OCI-LY1 (cell line): Measurements from ENCODE around the gene TMEM208.

Source experiments
- H2AFZ ChIP-seq: fragments of 200-600 bp; sonication (generic), shearing (Covaris generic); 2 replicates; pipeline ENCODE4 v1.6.0; 2014; ENCODE audit warnings: antibody characterized with exemption, mild to moderate bottlenecking, low read length
- H3F3A ChIP-seq: fragments of 200-600 bp; sonication (generic), shearing (Covaris generic); 2 replicates; pipeline ENCODE4 v1.6.0; 2014; ENCODE audit warnings: mild to moderate bottlenecking, antibody characterized with exemption, low read length, moderate library complexity; ENCODE audit not compliant: insufficient read depth
- H3K27ac ChIP-seq: fragments of 200-600 bp; sonication (generic); 2 replicates; pipeline ENCODE4 v1.5.1; 2014; ENCODE audit warnings: low read length, mixed run types, mild to moderate bottlenecking, low read depth; ENCODE audit not compliant: poor library complexity, severe bottlenecking
- H3K27me3 ChIP-seq: fragments of 200-600 bp; sonication (generic); 2 replicates; pipeline ENCODE4 v1.6.0; 2014; ENCODE audit warnings: antibody characterized with exemption, mild to moderate bottlenecking, low read length, moderate library complexity; ENCODE audit not compliant: insufficient read depth
- H3K36me3 ChIP-seq: fragments of 200-600 bp; sonication (generic); 2 replicates; pipeline ENCODE4 v1.6.1; 2014; ENCODE audit warnings: mild to moderate bottlenecking, antibody characterized with exemption, low read length, moderate library complexity, mixed read lengths; ENCODE audit not compliant: insufficient read depth
- H3K4me1 ChIP-seq: fragments of 200-600 bp; sonication (generic); 2 replicates; pipeline ENCODE4 v1.5.1; 2014; ENCODE audit warnings: mild to moderate bottlenecking, low read length, moderate library complexity; ENCODE audit not compliant: insufficient read depth, severe bottlenecking
- H3K4me2 ChIP-seq: fragments of 200-600 bp; sonication (generic), shearing (Covaris generic); 2 replicates; pipeline ENCODE4 v1.6.1; 2014; ENCODE audit warnings: low read length
- H3K4me3 ChIP-seq: fragments of 200-600 bp; sonication (generic); 2 replicates; pipeline ENCODE4 v1.5.1; 2014; ENCODE audit warnings: low read length, low read depth, mild to moderate bottlenecking, mixed read lengths; ENCODE audit not compliant: poor library complexity, severe bottlenecking
- H3K79me2 ChIP-seq: fragments of 200-600 bp; shearing (Covaris generic); 2 replicates; pipeline ENCODE4 v1.6.1; 2016; ENCODE audit warnings: mixed run types, low read length, mixed read lengths; ENCODE audit not compliant: insufficient read depth
- H3K9ac ChIP-seq: fragments of 200-600 bp; sonication (generic), shearing (Covaris generic); 2 replicates; pipeline ENCODE4 v1.6.1; 2014; ENCODE audit warnings: mild to moderate bottlenecking, low read length, mixed read lengths
- H3K9me2 ChIP-seq: fragments of 200-600 bp; sonication (generic), shearing (Covaris generic); 2 replicates; pipeline ENCODE4 v1.6.1; 2014; ENCODE audit warnings: low read depth, mild to moderate bottlenecking, low read length, mixed read lengths
- H3K9me3 ChIP-seq: fragments of 200-600 bp; shearing (Covaris generic); 2 replicates; pipeline ENCODE4 v1.6.1; 2014; ENCODE audit warnings: low read length, mixed read lengths
- H4K20me1 ChIP-seq: fragments of 200-600 bp; sonication (generic), shearing (Covaris generic); 2 replicates; pipeline ENCODE4 v1.6.0; 2016; ENCODE audit warnings: mild to moderate bottlenecking, low read length; ENCODE audit not compliant: insufficient read depth
- CTCF ChIP-seq: fragments of 200-600 bp; sonication (generic), shearing (Covaris generic); IDR thresholded peaks from 2 replicates; pipeline ENCODE4 v1.5.1; 2017; ENCODE audit warnings: mild to moderate bottlenecking, antibody characterized with exemption, low read length, moderate library complexity, mixed read lengths
- EZH2 ChIP-seq: fragments of 200-600 bp; sonication (generic), shearing (Covaris generic); IDR thresholded peaks from 2 replicates; pipeline ENCODE4 v1.8.0; 2017; ENCODE audit warnings: borderline replicate concordance, mixed run types, mild to moderate bottlenecking, antibody characterized with exemption, low read length, moderate library complexity, mixed read lengths

Gene TMEM208

GRCh38 chr16:67199808-67200198 lies 27.1 kb upstream of the TMEM208 start:
- no peak overlapping the region for H2AFZ ChIP-seq
- peaks cover 16% of the 10 kb centered on the region for H3K4me1 ChIP-seq
- H3K9ac ChIP-seq: no peak overlapping the region
- H4K20me1 ChIP-seq: no peaks in the 10 kb centered on the region
- H3K79me2 ChIP-seq: no peaks in the 10 kb centered on the region
- H3K9me2 ChIP-seq: no peaks in the 10 kb centered on the region
- H3K27ac ChIP-seq: no peak overlapping the region
- H3K27me3 ChIP-seq: no peaks in the 10 kb centered on the region
- TF ChIP-seq CTCF: no peak
- no peak for TF ChIP-seq EZH2
- no peaks in the 10 kb centered on the region for H3K9me3 ChIP-seq
- no peak overlapping the region for H3K4me2 ChIP-seq
- no peaks in the 10 kb centered on the region for H3F3A ChIP-seq
- no peak overlapping the region for H3K4me3 ChIP-seq
- peaks cover 80% of the 10 kb centered on the region for H3K36me3 ChIP-seq

GRCh38 chr16:67200491-67200890 lies 26.4 kb upstream of the TMEM208 start:
- H2AFZ ChIP-seq: no peak overlapping the region
- H3F3A ChIP-seq: no peaks in the 10 kb centered on the region
- H3K9me3 ChIP-seq: no peaks in the 10 kb centered on the region
- no peaks in the 10 kb centered on the region for H3K79me2 ChIP-seq
- H3K4me1 ChIP-seq: peaks cover 16% of the 10 kb centered on the region
- H3K27ac ChIP-seq: no peak overlapping the region
- peaks cover 73% of the 10 kb centered on the region for H3K36me3 ChIP-seq
- no peak for TF ChIP-seq CTCF
- TF ChIP-seq EZH2: no peak
- no peaks in the 10 kb centered on the region for H3K27me3 ChIP-seq
- no peaks in the 10 kb centered on the region for H3K9me2 ChIP-seq
- no peak overlapping the region for H3K4me2 ChIP-seq
- no peak overlapping the region for H3K4me3 ChIP-seq
- H3K9ac ChIP-seq: no peak overlapping the region
- no peaks in the 10 kb centered on the region for H4K20me1 ChIP-seq

- no peak overlapping the region for H3K9ac ChIP-seq
- peaks cover 61% of the 10 kb centered on the region for H3K36me3 ChIP-seq
- H3K27me3 ChIP-seq: no peaks in the 10 kb centered on the region
- H3F3A ChIP-seq: no peaks in the 10 kb centered on the region
- no peak overlapping the region for H3K4me2 ChIP-seq
- no peaks in the 10 kb centered on the region for H4K20me1 ChIP-seq
- H3K9me3 ChIP-seq: no peaks in the 10 kb centered on the region
- TF ChIP-seq EZH2 (no peak), CTCF (no peak)
- H3K4me3 ChIP-seq: no peak overlapping the region
- H3K79me2 ChIP-seq: no peaks in the 10 kb centered on the region
- H3K4me1 ChIP-seq: peaks cover 16% of the 10 kb centered on the region
- H3K27ac ChIP-seq: no peak overlapping the region
- no peaks in the 10 kb centered on the region for H3K9me2 ChIP-seq
- H2AFZ ChIP-seq: no peak overlapping the region
These were observed 25.3 kb upstream of the TMEM208 start for GRCh38 chr16:67201411-67202345.
